Stimulated activated CD8-positive, alpha-beta memory T cell treated with anti-CD3 and anti-CD28 coated beads, Interleukin-15, amount 100 ng/mL, for 4 hours (primary cell): ENCODE measurements around the gene MKX.

Source experiments
- DNase-seq, 2 donors: peaks; one replicate each; pipeline ENCODE4 v3.0.0-alpha.2; 2020; ENCODE audit warnings: low read depth in 2 of 2

Gene MKX

DNA sequence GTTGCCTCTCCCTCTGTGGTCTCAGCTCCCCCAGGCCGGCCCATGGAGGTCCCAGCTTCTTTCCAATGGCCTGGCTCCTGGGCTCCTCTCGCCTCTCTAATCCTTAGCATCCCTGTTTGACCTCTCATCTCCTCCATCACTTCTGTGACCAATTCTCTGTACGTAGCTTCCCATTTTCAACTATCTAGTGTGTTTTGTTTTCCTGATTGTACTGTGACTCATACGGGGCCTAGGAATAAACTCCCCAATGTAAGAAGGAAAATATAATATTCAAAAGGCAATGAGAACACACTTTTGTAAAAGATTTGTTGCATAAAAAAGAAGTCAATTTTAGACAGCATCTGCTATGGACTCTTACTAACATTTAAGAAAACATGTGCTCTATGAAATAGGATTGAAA is 90.3 kb downstream of the MKX start:
- no peak for DNase-seq

DNA sequence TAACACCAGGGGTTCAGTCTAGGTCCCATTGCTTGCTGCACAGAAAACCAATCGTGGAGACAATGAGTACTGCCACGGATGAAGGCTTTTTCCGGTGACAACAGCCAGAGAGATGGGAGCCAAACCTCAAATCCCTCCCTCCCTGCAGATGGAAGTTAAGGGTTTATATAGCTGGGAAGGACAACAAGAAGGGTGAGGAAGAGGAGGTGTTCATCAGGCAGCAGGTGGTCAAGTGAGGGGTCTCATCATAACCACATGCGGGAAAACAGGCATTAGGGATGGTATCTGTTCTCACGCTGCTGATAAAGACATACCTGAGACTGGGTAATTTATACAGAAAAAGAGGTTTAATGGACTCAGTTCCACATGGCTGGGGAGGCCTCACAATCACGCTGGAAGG is 91.3 kb downstream of the MKX start:
- no peak for DNase-seq

DNA sequence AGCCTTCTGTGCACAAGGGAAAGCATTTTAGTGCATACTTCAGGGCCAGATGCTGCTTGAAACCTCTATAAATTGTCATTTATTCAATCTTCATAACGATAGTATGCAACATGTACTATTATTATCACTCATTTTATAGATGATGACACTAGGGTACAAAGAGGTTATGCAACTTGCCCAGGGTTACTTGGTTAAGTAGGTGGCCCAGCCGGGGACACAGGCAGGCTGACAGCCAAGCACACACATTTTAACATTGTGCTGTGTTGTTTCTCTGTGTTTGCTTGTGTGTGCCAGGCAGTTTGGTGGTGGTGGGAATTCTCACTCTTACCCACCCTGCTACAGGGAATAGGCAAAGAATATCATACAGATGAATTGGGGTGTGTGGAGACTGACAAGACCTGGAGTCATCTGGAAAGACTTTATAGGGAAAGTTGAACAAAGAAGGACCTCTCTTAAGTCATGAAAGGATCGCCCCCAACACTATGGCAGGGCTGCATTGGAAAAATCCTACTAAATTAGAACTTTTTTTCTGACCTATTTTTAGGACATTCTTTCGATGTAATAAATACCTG is 98.9 kb downstream of the MKX start:
- no peak for DNase-seq

DNA sequence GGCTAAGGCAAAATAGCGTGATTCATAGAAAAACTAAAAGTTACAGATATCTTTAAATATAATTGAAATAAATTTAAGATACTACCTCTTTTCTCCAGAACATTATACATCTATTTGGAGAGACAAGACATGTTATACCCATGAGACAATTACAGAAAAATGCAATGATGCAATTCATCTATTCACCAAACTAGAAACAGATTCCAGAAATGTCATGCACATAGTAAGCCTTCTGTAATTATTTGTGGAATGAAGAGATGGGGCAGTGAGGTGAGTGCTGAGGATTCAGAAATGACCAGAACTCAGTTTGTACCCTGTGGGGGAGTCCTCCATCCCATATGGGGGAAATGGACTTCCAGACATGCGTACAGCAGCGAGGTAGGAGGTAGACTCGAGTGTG is 99.4 kb downstream of the MKX start:
- DNase-seq: no peak

DNA sequence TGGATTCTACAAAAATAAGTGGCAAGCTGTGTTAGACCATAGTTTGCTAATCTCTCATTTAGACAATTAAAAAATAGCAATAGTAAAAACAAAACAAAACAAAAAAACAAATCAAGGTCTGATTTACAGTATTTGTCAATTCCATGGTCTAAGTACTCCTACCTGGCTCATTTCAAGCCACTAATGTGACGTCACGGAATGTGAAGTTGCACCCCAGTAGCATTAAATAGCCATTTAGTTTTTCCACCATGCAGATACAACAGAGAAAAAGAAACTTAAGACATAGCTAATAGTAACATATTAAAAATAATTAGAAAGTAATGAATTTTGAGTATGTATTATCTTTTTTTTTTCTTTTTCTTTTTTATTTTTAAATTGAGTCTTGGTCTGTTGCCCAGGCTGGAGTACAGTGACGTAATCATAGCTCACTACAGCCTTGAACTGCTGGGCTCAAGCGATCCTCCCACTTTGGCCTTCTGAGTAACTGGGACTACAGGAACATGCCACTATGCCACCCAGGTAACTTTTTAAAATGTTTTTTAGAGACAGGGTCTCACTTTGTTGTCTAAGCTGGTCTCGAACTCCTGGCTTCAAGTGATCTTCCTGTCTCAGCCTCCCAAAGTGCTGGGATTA is 101.2 kb downstream of the MKX start:
- no peak for DNase-seq

DNA sequence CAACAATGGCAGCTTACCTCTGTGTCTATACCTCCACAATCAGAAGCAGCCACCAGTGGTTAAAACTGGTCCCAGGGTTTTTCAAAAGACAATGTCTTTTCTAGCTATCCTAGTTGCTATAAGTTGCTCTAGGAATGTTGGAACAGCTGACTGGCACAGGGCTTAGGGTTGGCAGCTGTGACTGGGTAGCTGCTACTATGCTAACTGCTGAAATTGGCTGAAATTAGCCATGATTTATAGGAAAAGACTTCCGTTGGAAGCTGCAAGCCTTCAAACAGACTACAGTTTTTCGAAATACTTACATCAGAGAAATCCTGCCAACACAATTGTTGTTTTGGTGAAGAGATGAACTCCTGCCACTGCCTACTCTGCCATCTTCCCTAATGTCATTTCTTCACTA is 102.3 kb downstream of the MKX start:
- no peak for DNase-seq

DNA sequence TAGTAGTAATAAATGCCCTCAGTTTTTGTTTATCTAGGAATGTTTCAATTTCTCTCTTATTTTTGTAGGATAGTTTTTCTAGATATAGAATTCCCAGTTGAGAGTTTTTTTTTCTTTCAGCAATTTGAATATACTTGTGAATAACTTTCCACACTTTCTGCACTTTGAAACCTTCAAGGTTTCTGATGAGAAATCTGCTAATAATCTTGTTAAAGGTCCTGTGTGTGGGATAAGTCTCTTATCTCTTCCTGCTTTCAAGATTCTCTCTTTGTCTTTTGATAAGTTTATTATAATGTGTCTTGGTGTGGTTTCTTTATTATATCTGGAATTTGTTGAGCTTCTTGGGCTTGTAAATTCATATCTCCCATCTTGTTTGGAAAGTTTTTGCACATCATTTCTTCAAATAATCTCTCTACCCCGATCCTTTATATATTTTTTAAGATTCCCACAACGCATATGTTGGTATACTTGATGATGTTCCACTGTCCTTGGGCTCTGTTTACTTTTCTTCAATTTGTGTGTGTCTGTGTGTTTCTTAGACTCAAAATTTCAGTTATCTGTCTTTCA is 103.5 kb downstream of the MKX start:
- no peak for DNase-seq

DNA sequence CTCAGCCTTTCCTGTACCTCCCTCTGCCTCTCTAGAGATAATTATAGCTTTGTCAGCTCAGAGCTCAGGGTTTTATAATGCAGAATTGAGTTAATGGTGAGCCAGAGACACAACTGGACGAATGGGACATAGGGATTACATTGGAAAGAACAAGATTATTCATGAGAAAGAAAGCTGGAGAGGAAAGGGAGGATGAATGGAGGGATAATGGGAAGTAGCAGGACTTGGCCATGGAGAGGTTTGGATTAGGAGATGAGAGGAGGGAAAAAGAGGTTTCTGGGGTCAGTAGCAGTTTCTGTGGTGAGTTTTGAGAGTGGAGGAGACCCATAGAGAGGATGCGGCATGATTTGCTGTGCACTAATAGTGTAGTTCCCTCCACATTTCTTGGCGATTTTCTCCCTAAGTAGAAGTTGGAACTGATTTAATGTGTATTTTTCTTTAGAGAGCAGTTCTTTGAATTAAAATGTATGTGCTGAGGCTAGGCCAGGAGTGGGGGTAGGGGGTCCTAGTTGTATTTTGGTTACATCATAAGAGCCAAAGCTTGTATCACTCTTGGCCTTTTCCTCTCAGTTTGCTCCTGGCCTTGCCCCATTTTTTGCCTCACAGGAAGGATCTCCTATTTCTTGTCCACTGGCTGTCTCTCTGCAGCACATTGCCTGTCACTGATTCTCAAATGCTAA is 107.4 kb downstream of the MKX start:
- no peak for DNase-seq

DNA sequence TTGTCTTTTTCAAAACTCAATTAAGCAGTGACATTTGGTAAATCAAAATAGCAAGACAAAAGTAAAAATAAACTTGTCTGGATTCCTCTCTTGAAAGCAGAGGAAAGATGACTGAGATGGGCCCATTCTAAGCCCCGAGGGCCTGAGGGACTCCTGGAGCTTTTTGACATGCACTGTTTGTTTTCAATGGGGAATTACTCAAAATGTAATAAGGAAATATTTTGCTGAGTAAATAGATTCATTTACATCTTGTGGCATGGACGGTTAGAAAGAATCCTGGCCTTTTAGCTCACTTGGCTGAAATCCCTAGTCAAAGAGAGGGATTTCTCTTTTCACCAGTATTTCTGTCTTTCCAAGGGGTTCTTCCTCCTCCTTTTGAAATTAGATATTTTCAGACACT is 108.0 kb downstream of the MKX start:
- no peak for DNase-seq

DNA sequence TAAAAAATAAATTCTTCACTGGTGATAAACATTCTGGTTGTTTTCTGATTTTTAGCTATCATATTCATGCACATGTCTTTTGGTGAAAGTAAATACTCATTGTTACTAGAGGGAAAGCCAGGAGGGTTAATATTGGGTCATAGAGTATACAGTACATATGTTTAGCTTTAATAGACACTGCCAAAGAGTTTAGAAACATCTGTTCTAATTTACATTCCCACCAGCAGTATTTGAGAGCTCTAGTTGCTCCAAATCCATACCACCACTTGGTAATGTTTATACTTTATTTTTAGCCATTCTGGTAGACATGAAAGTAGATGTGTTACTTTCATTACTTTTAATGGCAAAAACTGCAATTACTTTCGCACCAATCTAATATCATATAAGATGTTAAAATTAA is 108.8 kb downstream of the MKX start:
- no peak for DNase-seq

DNA sequence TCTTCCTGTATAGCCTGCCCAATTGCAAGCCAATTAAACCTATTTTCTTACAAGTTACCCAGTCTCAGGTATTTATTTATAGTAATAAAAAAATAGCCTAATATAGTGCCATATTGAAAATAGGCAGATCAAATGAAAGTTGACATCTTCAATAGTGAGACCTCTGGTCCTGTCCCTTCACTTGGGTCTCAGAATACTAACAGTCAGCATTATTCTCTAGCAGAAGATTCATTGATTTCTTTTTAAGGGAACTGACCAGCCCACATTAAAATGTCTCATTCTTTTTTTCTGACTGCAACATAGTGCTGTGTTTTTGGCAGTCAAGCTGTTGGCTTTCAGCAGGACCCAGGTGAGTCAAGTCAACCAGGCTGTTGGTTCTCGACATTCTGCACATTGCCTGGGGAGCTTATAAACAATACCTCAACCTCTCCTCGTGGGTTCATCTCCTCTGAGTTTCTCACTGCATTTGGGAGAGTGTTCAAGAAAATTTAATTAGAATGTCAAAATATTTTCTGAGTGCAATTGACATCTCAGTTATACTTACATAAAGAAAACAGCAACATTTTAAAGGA is 109.8 kb downstream of the MKX start:
- no peak for DNase-seq

DNA sequence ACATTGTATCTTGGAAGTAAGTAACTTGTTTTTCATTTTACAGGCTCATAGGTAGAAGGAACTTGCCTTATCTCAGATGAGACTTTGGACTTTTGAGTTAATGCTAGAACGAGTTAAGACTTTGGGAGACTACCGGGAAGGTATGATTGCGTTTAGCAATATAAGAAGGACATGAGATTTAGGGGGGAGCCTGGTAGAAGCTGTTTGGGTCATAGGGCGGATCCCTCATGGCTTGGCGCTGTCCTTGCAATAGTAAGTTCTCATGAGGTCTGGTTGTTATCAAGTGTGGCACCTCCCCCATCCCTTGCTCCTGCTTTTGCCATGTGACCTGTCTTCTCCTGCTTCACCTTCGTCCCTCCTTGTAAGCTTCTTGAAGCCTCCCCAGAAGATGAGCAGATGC is 110.3 kb downstream of the MKX start:
- no peak for DNase-seq

DNA sequence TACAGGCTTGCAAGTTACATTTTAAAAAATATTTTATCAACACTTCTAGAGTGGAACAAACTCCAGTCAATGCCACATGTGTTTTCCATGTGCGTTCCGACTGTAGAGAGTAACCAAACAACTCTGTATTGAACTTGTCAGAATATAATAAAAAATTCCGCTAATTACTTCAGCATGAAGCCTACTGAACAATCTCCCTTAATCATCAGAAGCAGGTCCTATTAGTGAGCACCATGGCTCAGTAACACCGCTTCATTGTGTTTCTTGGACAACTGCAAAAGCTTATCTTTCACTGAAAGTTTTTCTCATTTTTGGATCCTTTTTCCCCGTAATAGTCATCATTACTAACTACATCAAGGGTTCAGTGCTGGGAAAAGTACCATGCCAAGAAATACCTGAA is 117.0 kb downstream of the MKX start:
- no peak for DNase-seq

DNA sequence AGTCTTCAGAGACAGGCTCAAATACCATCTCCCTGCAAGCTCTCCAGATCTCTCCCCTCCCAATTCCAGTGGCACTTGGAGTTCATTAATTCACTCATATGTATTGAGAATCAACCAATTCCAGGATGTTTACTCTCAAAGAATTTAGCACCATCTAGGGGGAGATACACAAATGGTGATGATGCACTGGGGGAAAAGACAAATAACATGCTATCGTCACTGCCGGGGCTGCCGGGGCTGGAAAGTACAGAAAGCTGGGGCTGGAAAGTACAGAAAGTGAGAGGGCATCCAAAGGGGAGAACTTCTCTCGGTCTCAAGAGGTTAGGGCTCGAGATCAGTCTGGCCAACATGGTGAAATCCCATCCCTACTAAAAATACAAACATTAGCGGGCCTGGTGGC is 118.7 kb downstream of the MKX start:
- DNase-seq: no peak

DNA sequence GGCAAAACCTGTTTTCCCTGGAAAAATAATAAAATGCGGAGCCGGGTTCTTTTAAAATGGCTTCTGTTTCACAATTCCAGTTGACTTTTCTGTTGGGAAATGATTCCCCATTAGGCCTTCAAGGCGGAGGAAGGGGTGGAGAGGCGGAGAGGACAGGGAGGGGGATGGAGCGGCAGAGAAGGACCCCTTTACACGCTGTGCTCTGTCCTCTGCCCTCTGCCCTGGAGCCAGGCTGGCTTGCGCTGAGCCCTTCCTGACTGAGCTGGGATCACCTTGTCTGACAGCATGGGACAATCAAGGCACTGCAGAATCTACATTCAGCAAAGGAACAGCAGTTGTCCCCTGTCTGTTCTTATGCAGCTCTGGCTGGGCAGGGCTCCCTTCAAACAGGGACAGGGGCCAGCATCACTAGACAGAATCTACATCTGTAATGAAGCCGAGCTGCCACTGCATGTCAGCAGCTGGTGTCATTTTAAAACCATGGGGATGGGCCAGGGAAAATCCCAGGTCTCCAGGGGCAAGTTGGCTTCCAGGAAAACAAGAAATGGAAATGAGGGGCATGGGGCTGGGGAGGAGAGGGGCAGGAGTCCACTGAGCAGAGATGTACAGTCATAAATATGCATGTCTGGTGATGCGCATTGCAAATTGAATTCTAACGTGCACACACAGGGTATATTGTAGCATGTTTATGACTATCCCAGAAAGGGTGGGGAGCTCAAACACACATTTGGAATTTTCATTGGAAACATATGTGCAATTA is 120.0 kb downstream of the MKX start:
- DNase-seq: no peak

DNA sequence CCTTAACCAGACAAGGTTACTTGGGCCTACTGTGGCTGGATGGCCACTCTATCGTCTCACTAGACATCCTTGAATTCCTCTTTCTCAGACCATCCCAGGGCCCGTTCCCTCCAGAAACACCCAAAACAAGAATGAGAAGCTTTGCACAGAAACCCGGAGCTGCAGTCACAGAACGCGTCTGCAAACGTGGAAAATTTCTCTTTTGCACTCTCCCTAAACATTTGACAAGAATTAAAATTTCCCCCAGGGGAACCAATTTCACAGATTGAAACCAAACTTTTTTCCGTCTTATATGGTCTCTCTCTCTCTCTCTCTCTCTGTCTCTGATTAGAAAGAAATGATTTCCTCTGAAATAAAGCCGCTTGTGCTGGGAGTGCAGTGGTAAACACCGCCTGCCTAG is 120.7 kb downstream of the MKX start:
- no peak for DNase-seq
